ENCODE results near the gene NDUFV2. TPM values are rescaled to one million over a fixed set of nuclear protein-coding genes. Genes with fewer than 3 reads are reported as not detected.

NDUFV2 gene
- total and polyA plus RNA-seq, 2 of the 13 experiments (the other 11 are each of a cell fraction or from before 2014, with no cell fraction given) = 216 to 299 TPM

- TF ChIP-seq RNF219 (CRISPR knock-in tag; IDR thresholded peaks at IDR 0.05) (no peak), ZBED4 (CRISPR knock-in tag; IDR thresholded peaks at IDR 0.05; ENCODE audit: borderline replicate concordance) (no peak), ZNF24 (IDR thresholded peaks at IDR 0.05) (no peak), DNMT3B (CRISPR knock-in tag; conservative IDR thresholded peaks at IDR 0.05) (no peak), ZFP36L2 (CRISPR knock-in tag; IDR thresholded peaks at IDR 0.05) (no peak), ZNF777 (CRISPR knock-in tag; IDR thresholded peaks at IDR 0.05) (no peak; the same call in 1 of the 2 replicates), HDAC2 (CRISPR knock-in tag; IDR thresholded peaks at IDR 0.05) (peak; percentile 86), ZNF121 (CRISPR knock-in tag; IDR thresholded peaks at IDR 0.05) (0 out of 2 replicates have a peak, but pooled peaks have one; percentile 13), UBTF (CRISPR knock-in tag; IDR thresholded peaks at IDR 0.05) (peak; percentile 61), USF2 (IDR thresholded peaks at IDR 0.05; ENCODE audit: low read depth, low read length) (peak; percentile 98), USF2 (CRISPR knock-in tag; IDR thresholded peaks at IDR 0.05; ENCODE audit: borderline replicate concordance) (peak; percentile 93; the same call in 1 of the 2 replicates), NBN (conservative IDR thresholded peaks at IDR 0.05) (no peak), ZMYM2 (CRISPR knock-in tag; IDR thresholded peaks at IDR 0.05) (no peak), ARNT2 (CRISPR knock-in tag; IDR thresholded peaks at IDR 0.05; ENCODE audit: low read depth) (peak; percentile 59; the same call in 1 of the 2 replicates), AHR (CRISPR knock-in tag; IDR thresholded peaks at IDR 0.05) (no peak), ARNTL (CRISPR knock-in tag; IDR thresholded peaks at IDR 0.05) (peak; percentile 99), ZNF619 (CRISPR knock-in tag; IDR thresholded peaks at IDR 0.05) (peak; percentile 64; the same call in 1 of the 2 replicates), RNF2 (conservative IDR thresholded peaks at IDR 0.05; ENCODE audit: low read depth) (no peak), EEA1 (CRISPR knock-in tag; IDR thresholded peaks at IDR 0.05; ENCODE audit: borderline replicate concordance) (no peak), ZNF260 (CRISPR knock-in tag; IDR thresholded peaks at IDR 0.05; ENCODE audit: borderline replicate concordance, low read depth) (no peak)
Observed at GRCh38 chr18:9136315-9137155, 34.0 kb downstream of the NDUFV2 start, which contains the start of gene ANKRD12 (continued).
